HG02970 (cell line): Measurements from ENCODE around the gene SRGAP2.
"Not testable (repeated sequence)": the region's sequence is repeated elsewhere in the genome, so short reads cannot be mapped to it uniquely, and the experiment has no call there.

Experiments used
- ATAC-seq: cut with Tn5 transposase; IDR thresholded peaks from one replicate; pipeline ENCODE4 v1.9.1; 2021; ENCODE audit warnings: mild to moderate bottlenecking, moderate library complexity, moderate number of reproducible peaks; ENCODE audit not compliant: unreplicated experiment, low FRiP score

SRGAP2 gene

DNA sequence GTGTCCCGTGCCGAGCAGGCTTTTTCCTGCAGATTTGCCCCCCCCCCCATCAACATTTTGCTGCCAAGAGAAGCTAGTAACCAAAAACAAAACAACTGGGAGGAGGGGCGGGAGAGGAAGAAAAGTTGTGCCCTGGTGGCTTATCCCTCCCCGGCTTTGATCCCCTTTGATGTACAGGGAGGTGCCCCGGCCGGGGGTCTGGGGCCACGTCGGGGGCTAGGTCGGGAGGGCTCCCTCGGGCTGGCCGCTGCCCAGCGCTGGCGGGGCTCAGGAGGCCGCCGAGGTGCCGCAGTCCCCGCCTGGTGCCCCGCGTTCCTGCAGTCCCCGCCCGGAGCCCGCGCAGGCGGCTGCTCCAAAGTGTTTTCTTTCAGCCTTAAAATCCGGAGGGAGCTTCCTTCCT is 1.5 kb downstream of the SRGAP2 start:
- not testable (repeated sequence) for ATAC-seq

DNA sequence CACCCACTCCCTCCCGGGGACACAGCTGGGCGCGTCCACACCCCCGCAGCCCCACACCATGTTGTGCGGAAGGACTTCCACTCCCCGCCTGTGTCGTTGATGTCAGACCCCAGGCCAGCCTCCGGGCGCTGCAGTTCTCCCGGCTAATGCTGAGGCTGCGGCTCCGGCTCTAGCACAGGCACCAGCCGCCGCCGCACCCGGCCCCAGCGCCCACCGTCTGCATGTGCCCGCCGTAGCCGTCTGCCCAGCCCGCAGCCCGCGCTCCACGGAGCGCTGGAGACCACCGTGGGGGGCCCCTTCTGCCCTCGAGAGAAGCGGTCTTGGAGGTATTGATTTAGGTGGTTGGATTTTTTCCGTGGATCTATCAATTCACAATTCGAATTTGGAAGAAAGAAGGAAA is 2.2 kb downstream of the SRGAP2 start:
- not testable (repeated sequence) for ATAC-seq

DNA sequence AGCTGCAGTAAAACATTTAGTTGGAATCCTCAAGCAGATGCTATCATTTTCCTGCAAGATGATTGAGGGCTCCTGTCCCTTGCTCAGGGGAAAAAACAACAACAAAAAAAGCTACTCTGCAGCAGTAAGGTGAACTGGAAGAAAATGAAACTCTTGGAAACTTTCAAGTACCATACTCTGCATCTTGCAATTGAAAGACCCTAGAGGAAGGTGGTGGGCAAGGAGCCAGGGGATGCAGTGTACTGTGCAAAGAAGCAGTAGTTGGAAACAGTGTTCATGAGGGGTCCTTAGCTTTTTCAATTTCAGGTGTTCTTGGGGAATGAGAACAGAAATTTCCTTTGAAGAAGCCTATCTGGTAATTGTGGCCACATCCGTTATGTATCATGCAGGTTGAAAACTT is 7.5 kb downstream of the SRGAP2 start:
- not testable (repeated sequence) for ATAC-seq

DNA sequence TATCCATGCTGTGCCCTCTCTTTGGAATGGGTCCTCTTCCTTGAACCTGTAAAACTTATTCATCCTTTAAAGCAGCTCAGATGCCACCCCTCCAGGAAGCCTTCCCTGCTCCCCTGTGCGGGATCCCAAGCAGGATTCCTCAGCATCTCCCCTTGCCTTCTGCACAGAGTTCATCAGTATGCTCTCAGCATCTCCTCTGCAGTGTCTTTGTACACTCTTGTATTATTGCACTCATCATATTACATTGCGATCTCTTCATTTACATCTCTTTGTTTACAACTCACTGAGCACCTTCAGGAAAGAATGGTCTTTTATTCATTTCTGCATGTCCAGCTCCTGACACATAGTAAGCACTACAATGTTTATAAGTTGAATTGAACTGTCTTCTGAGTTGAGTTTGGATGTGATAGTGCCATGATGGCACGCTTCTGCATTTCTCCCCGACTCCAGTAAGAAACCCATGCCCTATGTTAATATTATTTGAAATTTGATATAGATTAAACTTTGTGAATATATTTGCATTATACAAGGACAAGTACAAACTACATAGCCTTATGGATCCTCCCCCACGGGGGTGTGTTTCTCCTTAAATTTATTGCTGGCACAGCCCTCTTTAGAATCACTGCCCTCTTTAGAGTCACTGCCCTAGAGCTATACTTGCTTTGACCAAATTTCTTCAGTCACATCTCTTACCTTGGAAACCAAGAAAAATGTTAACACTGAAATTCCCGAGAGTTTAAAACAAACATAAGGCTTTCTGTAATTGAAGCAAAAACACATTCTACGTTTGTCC is 12.5 kb downstream of the SRGAP2 start:
- not testable (repeated sequence) for ATAC-seq

DNA sequence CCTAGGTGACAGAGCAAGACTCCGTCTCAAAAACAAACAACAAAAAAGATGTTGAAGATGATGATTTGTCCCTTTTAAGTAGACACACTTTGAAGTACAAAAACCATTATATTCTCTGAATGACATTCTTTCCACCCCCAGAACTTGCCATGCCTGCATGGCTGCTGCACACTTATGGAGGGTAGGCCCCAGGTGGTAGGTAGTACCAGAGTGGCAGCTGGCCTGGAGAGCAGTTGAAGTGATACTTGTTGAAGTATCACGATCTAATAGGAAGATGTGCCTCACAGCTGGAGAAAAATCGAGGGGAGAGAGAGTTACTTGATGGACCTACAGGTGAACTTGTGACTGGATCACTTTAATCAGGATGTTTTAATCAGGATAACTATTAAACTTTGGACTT is 14.9 kb downstream of the SRGAP2 start:
- not testable (repeated sequence) for ATAC-seq

DNA sequence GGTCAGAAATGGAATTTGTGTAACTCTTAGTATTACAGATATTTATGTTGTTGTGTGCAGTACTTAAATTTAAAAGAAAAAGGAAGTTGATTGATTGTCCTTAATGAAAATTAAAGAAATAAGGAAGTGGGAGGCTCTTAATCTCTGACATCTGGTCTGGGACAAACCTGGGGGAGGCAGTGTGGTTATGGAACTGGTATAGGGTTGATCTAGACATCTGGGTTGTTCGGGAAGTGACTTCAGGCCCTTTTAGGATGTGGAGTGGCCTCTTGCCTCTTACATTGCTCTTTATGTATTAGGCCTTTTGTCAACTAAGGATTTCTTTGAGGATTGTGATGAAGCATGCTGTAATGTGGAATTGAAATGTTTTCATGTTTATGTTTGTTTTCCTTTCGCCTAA is 15.4 kb downstream of the SRGAP2 start:
- ATAC-seq, result not testable (repeated sequence)

DNA sequence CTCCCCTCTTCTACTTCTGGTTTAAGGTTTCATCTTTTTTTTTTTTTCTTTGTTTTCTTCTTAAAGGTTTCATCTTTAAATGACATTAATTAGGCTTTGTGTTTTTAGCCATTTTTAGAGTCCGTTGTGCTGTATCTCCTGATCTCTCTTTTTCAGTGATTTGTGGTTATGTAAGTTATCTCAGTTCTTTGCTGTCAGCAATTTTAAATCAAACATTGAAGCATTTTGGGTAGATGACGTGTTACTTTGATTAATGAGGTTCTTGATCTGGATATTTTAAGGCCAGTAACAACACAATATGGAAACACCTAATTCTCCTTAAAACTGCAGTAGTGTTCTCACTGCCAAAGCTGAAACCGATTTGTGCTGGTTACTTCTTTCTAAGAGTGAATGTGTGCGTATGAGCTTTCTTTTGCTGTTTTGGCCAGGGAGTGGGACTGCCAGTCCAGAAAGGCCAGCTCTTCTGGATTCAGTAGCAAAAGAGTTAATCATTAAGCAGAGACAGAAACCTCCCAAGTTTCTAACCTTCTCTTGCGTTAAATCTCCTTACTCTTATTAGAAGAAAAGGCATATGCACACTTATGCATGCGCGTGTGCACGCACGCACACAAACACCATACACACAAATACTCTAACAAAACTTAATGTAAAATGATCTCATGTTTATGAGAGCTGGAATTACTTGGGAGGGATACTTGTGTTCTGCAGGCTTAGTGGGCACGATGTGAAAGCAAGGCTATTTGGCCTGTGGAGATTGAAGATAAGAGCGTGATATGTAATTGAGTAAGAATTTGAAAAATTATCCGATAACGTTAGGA is 16.4 kb downstream of the SRGAP2 start:
- ATAC-seq, result not testable (repeated sequence)

DNA sequence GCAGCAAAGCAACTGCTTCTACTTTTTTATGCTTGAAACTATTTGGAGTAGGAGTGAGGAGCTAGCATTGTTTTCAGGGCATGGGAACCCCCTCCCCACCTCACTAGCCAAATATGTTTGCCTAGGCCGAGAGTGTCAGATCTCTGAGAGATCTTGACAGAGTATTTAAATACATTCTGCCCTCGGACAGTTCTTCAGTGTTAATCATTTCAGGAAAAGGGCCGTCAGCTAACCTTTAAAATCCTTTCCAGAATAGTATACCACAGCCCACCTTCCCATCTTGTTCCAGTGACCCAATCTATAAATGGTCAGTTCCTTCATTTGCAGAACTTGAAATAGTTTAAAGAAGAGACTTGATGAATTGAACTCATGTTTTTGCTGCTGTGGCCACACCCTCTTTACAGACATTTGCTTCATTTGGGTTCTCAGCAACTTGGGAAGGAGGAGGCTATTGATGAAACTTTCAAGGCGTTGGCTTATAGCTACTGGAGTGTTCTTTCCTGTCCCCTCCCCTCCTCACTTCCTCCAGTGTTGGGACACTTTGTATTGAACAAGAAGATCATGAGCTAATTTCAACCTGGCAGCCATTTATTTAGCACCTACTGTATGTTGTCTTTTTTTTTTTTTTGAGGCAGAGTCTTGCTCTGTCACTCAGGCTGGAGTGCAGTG is 17.1 kb downstream of the SRGAP2 start:
- ATAC-seq, result not testable (repeated sequence)

DNA sequence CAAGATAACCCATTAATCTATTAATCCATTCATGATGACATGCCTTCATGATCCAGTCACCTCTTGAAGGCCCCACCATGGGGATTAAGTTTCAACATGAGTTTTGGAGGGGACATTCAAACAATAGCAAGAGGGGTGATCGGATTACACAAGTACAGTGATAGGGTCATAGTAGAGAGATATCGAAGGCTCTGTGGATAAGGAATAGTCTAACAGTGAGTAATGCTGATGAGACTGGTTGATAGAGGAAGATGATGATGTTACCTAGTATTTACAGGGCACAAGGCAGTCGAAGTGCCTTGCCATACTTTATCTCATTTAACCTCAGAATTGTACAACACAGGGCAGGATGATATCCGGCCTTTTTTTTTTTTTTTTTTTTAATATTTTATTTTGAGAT is 18.2 kb downstream of the SRGAP2 start:
- not testable (repeated sequence) for ATAC-seq

DNA sequence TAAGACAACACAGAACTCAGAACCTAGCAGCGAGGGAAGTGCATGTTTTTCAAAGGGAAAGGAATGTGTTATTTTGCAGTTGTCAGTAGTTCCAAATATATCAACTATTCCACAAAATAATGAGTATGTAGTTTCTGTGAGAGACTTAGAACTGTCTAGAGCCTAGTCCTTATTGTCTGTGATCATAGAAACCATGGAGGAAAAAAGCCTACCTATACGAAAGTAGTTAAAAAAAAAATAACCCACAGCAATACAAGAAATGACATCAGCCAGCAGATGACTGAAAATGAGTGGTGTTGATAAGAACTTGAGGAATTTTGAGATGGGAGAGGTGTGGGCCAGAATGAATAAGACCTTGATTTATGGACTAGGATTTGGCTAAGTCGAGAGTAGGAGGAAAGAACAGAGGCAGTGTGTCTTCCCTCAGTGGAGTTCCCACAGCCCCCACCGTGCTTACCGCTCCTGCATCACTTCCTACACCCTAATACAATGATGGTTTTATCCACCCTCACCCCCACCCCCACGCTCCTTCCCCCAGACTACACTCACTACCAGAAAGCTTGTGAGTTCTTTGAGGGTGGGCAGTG is 20.9 kb downstream of the SRGAP2 start:
- ATAC-seq, result not testable (repeated sequence)

DNA sequence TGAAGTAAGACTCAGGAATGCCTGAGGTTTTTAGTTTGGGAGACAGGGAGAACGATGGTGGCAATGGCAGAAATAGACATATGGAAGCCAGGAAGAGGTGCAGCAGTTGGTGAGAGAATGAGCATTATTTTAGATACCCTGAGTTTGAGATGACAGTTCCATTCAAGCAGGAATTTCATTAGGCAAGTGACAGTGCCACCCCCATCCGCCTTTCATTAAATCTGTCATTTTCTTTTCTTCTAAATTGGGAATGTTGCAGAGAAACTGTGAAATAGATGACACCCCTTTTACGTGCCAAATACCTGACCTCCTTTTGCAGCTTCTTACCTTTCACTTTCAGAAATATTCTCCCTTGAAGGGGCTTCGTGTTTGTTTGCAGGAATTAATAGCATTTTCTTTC is 22.0 kb downstream of the SRGAP2 start:
- not testable (repeated sequence) for ATAC-seq

DNA sequence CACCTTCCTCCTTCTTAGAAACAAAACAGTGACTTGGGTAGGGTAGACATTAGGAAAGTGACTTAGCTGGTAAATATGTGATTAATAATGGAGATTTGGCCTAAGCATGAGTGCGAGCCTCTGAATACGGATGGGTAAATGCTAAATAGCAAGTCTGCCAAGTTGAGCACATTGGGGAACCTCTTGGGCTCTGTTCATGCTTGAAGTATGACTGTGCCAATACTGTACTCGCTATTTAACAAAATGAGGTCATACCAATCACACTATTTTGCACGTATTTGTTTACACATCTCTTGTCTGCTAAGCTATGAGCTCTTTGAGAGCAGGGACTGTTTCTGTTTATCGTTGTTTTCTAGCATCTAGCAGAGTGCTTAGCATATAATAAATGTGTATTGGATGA is 23.5 kb downstream of the SRGAP2 start:
- not testable (repeated sequence) for ATAC-seq

DNA sequence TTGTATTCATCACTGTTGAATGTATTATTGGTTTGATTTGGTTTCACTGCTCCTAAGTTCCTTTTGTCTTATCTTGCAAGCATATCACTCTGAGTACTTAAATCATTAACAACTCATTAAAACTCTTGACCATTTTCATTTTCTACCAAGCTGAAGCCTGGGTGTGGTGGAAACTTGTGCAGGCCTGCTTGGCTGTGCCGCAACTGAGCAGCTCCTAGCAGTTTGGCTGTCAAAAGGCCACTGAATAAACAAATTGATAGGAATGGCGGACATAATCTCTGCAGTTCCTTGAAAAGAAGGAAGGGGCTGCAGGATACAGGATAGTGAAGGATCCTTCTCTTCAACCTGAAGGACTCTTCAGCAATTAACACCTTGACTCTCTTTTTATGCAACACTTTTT is 25.9 kb downstream of the SRGAP2 start:
- not testable (repeated sequence) for ATAC-seq

DNA sequence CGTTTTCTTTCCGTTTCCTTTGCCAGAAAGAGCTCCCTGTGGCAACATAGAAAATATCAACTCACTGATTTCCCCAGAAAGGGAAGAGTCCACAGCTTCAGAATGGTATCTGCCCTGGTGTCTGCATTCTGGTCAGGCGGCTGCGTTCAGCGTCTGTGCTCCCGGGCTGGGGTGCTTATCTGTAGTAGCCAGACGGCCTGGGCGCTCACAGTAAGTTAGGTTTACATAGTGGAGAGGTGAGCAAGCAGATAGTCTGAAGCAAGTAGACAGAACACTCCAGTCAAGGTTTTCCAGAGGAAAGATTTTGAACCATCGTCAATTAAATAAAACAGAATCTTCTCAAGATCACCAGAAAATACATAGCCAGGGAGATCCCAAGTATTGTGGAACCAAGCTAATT is 28.6 kb downstream of the SRGAP2 start:
- ATAC-seq, result not testable (repeated sequence)

DNA sequence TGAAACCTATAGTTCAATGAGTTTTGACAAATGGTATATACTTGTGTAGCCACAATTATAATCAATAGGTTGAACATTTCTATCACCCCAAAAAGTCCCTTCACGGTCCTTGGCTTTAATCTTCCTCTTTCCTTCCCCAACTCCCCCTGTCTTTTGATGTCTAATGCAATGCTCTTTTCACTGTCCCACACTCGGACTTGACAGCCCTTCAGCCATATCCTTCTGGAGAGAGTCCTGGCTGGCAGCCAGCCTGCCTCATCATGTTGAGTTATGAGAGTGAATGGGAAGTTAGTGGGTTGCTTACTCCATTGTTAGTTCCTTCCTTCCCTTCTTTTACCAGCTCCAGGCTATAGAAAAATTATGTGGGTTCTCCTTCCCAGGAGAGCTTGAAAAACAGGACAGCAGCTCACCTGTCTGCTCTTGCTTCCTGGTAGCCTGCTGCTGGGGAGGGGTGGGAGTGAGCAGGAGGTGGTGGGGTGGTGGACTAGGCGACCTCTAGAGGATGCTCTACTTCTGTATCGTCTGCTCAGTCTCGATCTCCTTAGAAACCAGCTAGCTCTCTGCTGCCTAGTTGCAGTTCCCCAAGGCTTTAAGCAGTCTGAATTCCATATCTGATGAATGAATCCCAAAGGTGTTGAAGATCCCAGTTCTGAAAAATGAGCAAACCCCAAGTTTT is 29.8 kb downstream of the SRGAP2 start:
- not testable (repeated sequence) for ATAC-seq

DNA sequence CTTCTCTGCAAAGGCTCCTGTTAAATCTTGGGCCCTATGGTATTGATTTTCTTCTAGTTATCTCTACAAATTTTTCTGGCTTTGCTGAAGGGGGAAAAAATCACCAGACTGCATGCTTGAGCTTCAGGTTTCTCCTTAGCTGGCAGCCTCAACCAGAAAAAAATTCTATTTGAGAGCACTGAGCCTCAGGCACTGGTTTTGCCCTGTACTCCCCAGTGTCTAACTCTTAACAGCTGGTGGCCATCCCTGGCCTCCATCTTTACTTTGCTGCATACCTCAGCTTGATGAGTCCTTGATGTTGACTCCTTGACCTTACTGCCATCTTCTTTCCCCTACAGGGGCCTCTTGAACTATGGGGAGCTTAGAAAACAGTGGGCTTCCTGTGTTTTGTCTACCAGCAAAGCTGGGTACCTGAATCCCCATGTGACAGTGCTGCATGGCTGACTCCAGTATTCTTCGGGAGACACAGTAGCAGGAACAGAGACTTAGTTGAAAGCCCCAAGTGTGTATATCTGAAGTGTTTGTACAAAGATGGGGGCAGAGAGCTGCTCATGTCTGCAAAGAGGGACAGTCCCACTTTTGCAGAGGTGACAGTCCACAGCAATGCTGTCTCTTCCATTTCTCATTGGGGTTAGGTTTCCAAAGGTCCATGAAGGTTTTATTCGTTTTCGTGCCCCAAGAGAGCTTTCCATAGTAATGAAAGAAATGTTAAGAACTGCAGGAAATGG is 31.0 kb downstream of the SRGAP2 start:
- ATAC-seq, result not testable (repeated sequence)

DNA sequence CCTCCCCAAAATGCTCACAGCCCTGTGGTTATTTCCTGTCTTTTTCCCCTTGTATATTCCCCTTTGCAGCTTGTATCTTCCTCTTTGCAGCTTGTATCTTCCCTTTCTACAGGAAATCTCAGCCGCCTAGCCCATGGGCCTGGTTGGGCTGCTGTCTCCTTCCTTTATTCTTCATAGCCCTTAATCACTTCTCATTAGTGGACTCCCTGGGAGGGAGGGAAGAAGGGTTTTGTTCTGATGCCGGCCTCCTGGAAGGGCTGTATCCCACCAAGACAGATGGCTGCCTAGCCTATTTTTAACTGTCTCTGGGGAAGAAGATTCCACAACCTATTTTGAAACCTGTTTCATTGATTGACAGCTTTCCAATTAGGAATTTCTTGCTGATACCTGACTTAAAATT is 31.8 kb downstream of the SRGAP2 start:
- ATAC-seq, result not testable (repeated sequence)

DNA sequence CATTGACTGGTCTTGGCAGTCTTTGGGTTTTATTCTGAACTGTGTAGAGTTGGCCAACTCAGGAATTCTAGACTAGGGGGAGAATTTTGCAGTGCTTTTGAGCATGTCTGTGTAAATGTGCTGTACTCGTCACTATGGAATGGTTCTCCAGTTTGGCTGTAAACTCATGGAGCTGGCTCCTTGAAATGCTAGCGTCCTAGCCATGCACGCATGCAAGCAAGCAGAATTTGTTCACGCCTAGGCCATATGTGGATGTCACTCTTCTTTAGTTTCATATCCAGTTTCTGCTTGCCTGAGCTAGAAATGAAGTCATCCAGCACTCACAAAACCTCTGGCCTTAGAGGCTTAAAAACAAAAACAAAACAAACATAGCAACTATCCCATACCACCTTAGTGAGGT is 36.9 kb downstream of the SRGAP2 start:
- not testable (repeated sequence) for ATAC-seq

DNA sequence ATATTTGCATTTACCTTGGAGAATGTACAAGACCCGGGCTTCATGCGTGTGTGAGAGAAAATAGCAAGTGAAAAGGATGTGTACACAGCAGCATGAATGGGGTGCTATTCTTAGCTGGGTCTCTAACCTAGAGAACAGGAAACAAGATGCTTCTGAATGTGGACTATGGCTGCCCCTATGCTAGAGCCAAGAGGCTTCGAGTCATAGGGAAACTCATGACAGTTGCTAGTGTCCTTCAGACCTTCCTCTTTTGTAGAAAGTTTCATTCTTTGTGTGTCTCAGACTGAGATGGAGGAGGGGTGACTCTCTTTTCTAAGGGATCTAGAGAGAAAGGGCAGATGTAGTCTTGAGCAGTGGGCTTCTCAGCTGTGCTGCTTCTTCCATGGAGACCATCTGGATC is 40.0 kb downstream of the SRGAP2 start:
- peak; percentile 95 for ATAC-seq
